ENCODE data around the gene TMOD3.
"Not testable (repeated sequence)": the region's sequence is repeated elsewhere in the genome, so short reads cannot be mapped to it uniquely, and the experiment has no call there.

TMOD3 gene

GRCh38 chr15:51883271-51883837 lies 53.9 kb downstream of the TMOD3 start:
- Histone ChIP-seq H3K4me1 (ENCODE audit: control insufficient read depth, insufficient read depth, low read length) (no peaks in the 10 kb centered on the region), H3K27me3 (ENCODE audit: control insufficient read depth, insufficient read depth, low read length) (no peaks in the 10 kb centered on the region), H3K36me3 (ENCODE audit: control insufficient read depth, insufficient read depth, low read length) (no peaks in the 10 kb centered on the region), H3K4me3 (ENCODE audit: low read length) (no peak overlapping the region), H3K27ac (ENCODE audit: low read length) (no peak overlapping the region), H3K9me3 (ENCODE audit: control insufficient read depth, insufficient read depth, low read length) (no peaks in the 10 kb centered on the region; the same call in 1 of the 2 replicates)
- 100% methylated on average over 1 of the region's 2 CpGs for WGBS (ENCODE audit: insufficient coverage, insufficient read length)
- no peak for DNase-seq (ENCODE audit: low read depth, low spot score)

GRCh38 chr15:51884041-51884440 lies 54.6 kb downstream of the TMOD3 start:
- Histone ChIP-seq H3K9me3 (ENCODE audit: control insufficient read depth, insufficient read depth, low read length) (no peaks in the 10 kb centered on the region; the same call in 1 of the 2 replicates), H3K27ac (ENCODE audit: low read length) (no peak overlapping the region), H3K4me3 (ENCODE audit: low read length) (no peak overlapping the region), H3K4me1 (ENCODE audit: control insufficient read depth, insufficient read depth, low read length) (no peaks in the 10 kb centered on the region), H3K36me3 (ENCODE audit: control insufficient read depth, insufficient read depth, low read length) (no peaks in the 10 kb centered on the region), H3K27me3 (ENCODE audit: control insufficient read depth, insufficient read depth, low read length) (no peaks in the 10 kb centered on the region)
- DNase-seq (ENCODE audit: low read depth, low spot score), result no peak
- no CpG with 5 or more reads among the region's 1 CpG for WGBS (ENCODE audit: insufficient coverage, insufficient read length)

DNA sequence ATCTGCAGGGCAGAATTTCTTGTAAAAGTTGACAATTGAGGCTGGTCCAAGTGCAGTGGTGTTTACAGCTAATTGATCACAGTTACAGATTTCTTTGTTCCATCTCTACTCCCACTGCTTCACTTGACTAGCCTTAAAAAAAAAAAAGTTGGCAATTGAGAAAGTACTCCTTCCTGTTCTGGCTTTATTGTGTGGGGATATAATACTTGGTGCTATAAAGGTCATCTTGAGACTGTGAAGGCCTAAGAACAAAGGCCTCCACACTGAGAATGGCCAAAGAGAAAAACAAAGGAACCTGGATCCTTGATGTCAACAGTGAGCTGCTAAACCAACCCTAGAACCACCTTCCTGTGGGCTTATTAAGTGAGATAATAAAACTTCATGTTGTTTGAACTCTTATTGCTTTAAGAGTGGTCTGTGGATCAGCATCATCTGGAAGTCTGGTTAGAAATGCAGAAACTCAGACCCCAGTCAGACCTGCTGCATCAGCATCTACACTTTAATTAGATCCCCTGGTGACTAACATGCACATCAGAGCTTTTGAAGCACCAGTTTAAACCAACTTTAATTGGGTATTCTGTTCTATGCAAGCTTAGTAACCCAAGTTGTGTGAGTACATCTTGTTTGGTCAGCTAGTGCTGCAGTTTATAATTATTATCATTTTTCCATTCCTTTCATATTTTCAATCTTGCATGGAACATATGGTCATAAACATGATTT lies 55.2 kb downstream of the TMOD3 start:
- no peak for DNase-seq (ENCODE audit: low read depth, low spot score)
- Histone ChIP-seq H3K27me3 (ENCODE audit: control insufficient read depth, insufficient read depth, low read length) (no peaks in the 10 kb centered on the region), H3K4me1 (ENCODE audit: control insufficient read depth, insufficient read depth, low read length) (no peaks in the 10 kb centered on the region), H3K36me3 (ENCODE audit: control insufficient read depth, insufficient read depth, low read length) (no peaks in the 10 kb centered on the region), H3K27ac (ENCODE audit: low read length) (no peak overlapping the region), H3K9me3 (ENCODE audit: control insufficient read depth, insufficient read depth, low read length) (no peaks in the 10 kb centered on the region; the same call in 1 of the 2 replicates), H3K4me3 (ENCODE audit: low read length) (no peak overlapping the region)

GRCh38 chr15:51885758-51886157 lies 56.3 kb downstream of the TMOD3 start:
- H3K27me3 ChIP-seq (ENCODE audit: control insufficient read depth, insufficient read depth, low read length); H3K9me3 ChIP-seq (ENCODE audit: control insufficient read depth, insufficient read depth, low read length); DNase-seq (ENCODE audit: low read depth, low spot score); H3K27ac ChIP-seq (ENCODE audit: low read length); H3K36me3 ChIP-seq (ENCODE audit: control insufficient read depth, insufficient read depth, low read length); H3K4me1 ChIP-seq (ENCODE audit: control insufficient read depth, insufficient read depth, low read length); H3K4me3 ChIP-seq (ENCODE audit: low read length): not testable (repeated sequence)
- WGBS (ENCODE audit: insufficient coverage, insufficient read length), result no CpG with 5 or more reads among the region's 32 CpGs

DNA sequence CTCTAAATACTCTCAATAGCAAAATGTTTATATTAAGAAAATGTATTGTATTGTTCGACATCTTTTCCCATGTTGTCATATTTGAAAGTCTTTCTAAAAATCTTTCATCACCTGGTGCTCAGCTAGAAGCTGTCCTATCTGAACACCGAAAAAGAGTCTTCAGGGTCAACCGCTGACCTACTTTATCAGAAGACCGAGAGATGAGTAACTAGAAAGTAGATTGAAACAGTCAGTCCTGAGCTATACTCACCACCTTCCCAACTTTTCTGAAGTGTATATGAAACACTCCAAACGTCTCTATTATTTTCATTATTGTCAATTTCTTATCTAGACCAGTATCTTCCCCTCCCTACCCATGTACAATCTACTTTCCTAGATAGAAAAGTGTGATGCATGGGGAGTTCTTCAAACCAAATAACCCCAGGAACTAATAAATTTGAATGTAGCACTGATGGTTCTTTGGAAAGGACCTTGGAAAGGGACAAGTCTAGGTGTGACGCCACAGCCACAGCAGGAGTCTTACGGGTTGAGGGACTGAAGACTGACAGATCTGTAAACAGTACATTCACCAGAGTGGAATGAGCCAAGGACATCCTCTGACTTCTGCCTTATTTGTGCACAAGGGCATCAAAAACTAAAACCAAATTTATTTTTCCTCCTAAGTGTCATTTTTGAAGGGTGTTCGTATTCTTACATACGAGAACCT lies 58.6 kb downstream of the TMOD3 start:
- H3K27me3 ChIP-seq (ENCODE audit: control insufficient read depth, insufficient read depth, low read length), result no peaks in the 10 kb centered on the region
- H3K4me3 ChIP-seq (ENCODE audit: low read length), result no peak overlapping the region
- no peak overlapping the region for H3K27ac ChIP-seq (ENCODE audit: low read length)
- no peaks in the 10 kb centered on the region; the same call in 1 of the 2 replicates for H3K9me3 ChIP-seq (ENCODE audit: control insufficient read depth, insufficient read depth, low read length)
- DNase-seq (ENCODE audit: low read depth, low spot score), result no peak
- H3K36me3 ChIP-seq (ENCODE audit: control insufficient read depth, insufficient read depth, low read length), result no peaks in the 10 kb centered on the region
- no CpG with 5 or more reads among the region's 9 CpGs for WGBS (ENCODE audit: insufficient coverage, insufficient read length)
- no peaks in the 10 kb centered on the region for H3K4me1 ChIP-seq (ENCODE audit: control insufficient read depth, insufficient read depth, low read length)

GRCh38 chr15:51888593-51889195 lies 59.2 kb downstream of the TMOD3 start:
- Histone ChIP-seq H3K36me3 (ENCODE audit: control insufficient read depth, insufficient read depth, low read length) (no peaks in the 10 kb centered on the region), H3K4me1 (ENCODE audit: control insufficient read depth, insufficient read depth, low read length) (no peaks in the 10 kb centered on the region), H3K27ac (ENCODE audit: low read length) (no peak overlapping the region), H3K9me3 (ENCODE audit: control insufficient read depth, insufficient read depth, low read length) (no peaks in the 10 kb centered on the region; the same call in 1 of the 2 replicates), H3K27me3 (ENCODE audit: control insufficient read depth, insufficient read depth, low read length) (no peaks in the 10 kb centered on the region), H3K4me3 (ENCODE audit: low read length) (no peak overlapping the region)
- no CpG with 5 or more reads among the region's 2 CpGs for WGBS (ENCODE audit: insufficient coverage, insufficient read length)
- no peak for DNase-seq (ENCODE audit: low read depth, low spot score)

- WGBS (ENCODE audit: insufficient coverage, insufficient read length), result no CpG with 5 or more reads among the region's 2 CpGs
- no peak for DNase-seq (ENCODE audit: low read depth, low spot score)
Observed at GRCh38 chr15:51889486-51889885, 60.0 kb downstream of the TMOD3 start.

DNA sequence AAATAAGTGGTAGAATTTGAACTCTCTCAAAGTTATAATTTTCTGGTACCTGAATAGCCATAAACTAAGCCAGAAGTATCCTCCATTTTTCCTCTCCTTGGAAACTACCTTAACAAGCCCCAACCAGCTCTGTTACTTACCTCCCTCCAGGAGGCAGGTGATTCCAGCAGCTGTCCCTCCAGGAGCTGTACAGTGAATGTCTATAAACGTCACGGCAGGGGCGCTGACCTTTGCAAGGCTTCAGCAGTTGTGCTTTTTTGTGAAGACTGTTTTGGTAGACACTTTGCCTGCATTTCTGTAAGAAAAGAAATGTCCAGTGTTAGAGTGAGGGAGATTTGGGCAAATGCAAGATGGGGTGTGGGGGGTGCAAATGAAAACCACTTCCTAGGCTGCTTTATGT lies 75.0 kb downstream of the TMOD3 start:
- Histone ChIP-seq H3K27ac (ENCODE audit: low read length) (no peak overlapping the region), H3K27me3 (ENCODE audit: control insufficient read depth, insufficient read depth, low read length) (no peaks in the 10 kb centered on the region), H3K4me3 (ENCODE audit: low read length) (no peak overlapping the region), H3K9me3 (ENCODE audit: control insufficient read depth, insufficient read depth, low read length) (no peaks in the 10 kb centered on the region), H3K36me3 (ENCODE audit: control insufficient read depth, insufficient read depth, low read length) (no peaks in the 10 kb centered on the region), H3K4me1 (ENCODE audit: control insufficient read depth, insufficient read depth, low read length) (no peaks in the 10 kb centered on the region)
- no peak for DNase-seq (ENCODE audit: low read depth, low spot score)
- WGBS (ENCODE audit: insufficient coverage, insufficient read length), result no CpG with 5 or more reads among the region's 3 CpGs

More at GRCh38 chr15:51889486-51889885, 60.0 kb downstream of the TMOD3 start:
- Histone ChIP-seq H3K9me3 (ENCODE audit: control insufficient read depth, insufficient read depth, low read length) (no peaks in the 10 kb centered on the region; the same call in 1 of the 2 replicates), H3K4me1 (ENCODE audit: control insufficient read depth, insufficient read depth, low read length) (no peaks in the 10 kb centered on the region), H3K36me3 (ENCODE audit: control insufficient read depth, insufficient read depth, low read length) (no peaks in the 10 kb centered on the region), H3K4me3 (ENCODE audit: low read length) (no peak overlapping the region), H3K27ac (ENCODE audit: low read length) (no peak overlapping the region), H3K27me3 (ENCODE audit: control insufficient read depth, insufficient read depth, low read length) (no peaks in the 10 kb centered on the region)

GRCh38 chr15:51904931-51905330 lies 75.5 kb downstream of the TMOD3 start:
- Histone ChIP-seq H3K36me3 (ENCODE audit: control insufficient read depth, insufficient read depth, low read length) (no peaks in the 10 kb centered on the region), H3K27me3 (ENCODE audit: control insufficient read depth, insufficient read depth, low read length) (no peaks in the 10 kb centered on the region), H3K4me1 (ENCODE audit: control insufficient read depth, insufficient read depth, low read length) (no peaks in the 10 kb centered on the region), H3K4me3 (ENCODE audit: low read length) (no peak overlapping the region), H3K9me3 (ENCODE audit: control insufficient read depth, insufficient read depth, low read length) (no peaks in the 10 kb centered on the region), H3K27ac (ENCODE audit: low read length) (no peak overlapping the region)
- DNase-seq (ENCODE audit: low read depth, low spot score), result no peak
- no CpG with 5 or more reads among the region's 4 CpGs for WGBS (ENCODE audit: insufficient coverage, insufficient read length)

GRCh38 chr15:51907136-51907862 lies 77.8 kb downstream of the TMOD3 start:
- no peak for DNase-seq (ENCODE audit: low read depth, low spot score)
- Histone ChIP-seq H3K9me3 (ENCODE audit: control insufficient read depth, insufficient read depth, low read length) (no peaks in the 10 kb centered on the region), H3K27me3 (ENCODE audit: control insufficient read depth, insufficient read depth, low read length) (no peaks in the 10 kb centered on the region), H3K27ac (ENCODE audit: low read length) (no peak overlapping the region), H3K4me3 (ENCODE audit: low read length) (no peak overlapping the region), H3K36me3 (ENCODE audit: control insufficient read depth, insufficient read depth, low read length) (no peaks in the 10 kb centered on the region), H3K4me1 (ENCODE audit: control insufficient read depth, insufficient read depth, low read length) (no peaks in the 10 kb centered on the region)
- no CpG with 5 or more reads among the region's 8 CpGs for WGBS (ENCODE audit: insufficient coverage, insufficient read length)
